Neural cell (in vitro differentiated cells): ENCODE results near the gene C1orf105.

Source experiments
- EP300 ChIP-seq: fragments of 450-650 bp; conservative IDR thresholded peaks from 2 replicates; pipeline ENCODE4 v1.6.1; 2014; ENCODE audit warnings: antibody characterized with exemption, mild to moderate bottlenecking, moderate library complexity; ENCODE audit not compliant: poor library complexity, severe bottlenecking
- EZH2 ChIP-seq: fragments of 200-600, 300-800 bp; shearing (Covaris generic), sonication (generic); IDR thresholded peaks from 2 replicates; pipeline ENCODE4 v1.6.1; 2014; ENCODE audit warnings: antibody characterized with exemption, low read length, borderline replicate concordance, mild to moderate bottlenecking; ENCODE audit not compliant: insufficient read depth, poor library complexity, severe bottlenecking
- MXI1 ChIP-seq: fragments of 450-650 bp; conservative IDR thresholded peaks from 2 replicates; pipeline ENCODE4 v1.6.1; 2014; ENCODE audit warnings: antibody characterized with exemption, mild to moderate bottlenecking; ENCODE audit not compliant: poor library complexity, severe bottlenecking
- POLR2AphosphoS5 ChIP-seq: IDR thresholded peaks from 2 replicates; pipeline ENCODE4 v1.6.1; 2012
- RAD21 ChIP-seq: fragments of 450-650 bp; conservative IDR thresholded peaks from 2 replicates; pipeline ENCODE4 v1.6.1; 2014; ENCODE audit warnings: antibody characterized with exemption, mild to moderate bottlenecking, moderate library complexity
- SMC3 ChIP-seq: fragments of 450-650 bp; conservative IDR thresholded peaks from 2 replicates; pipeline ENCODE4 v1.6.1; 2014; ENCODE audit warnings: antibody characterized with exemption, mild to moderate bottlenecking, moderate library complexity; ENCODE audit not compliant: poor library complexity
- TAF1 ChIP-seq: IDR thresholded peaks from 2 replicates; pipeline ENCODE4 v1.6.1; 2012; ENCODE audit warnings: low read depth
- TF ChIP-seq, protein P1 (sequence below): fragments of 450-650 bp; IDR thresholded peaks from 2 replicates; pipeline ENCODE4 v1.5.1; 2014; ENCODE audit warnings: antibody characterized with exemption, mild to moderate bottlenecking, moderate library complexity; ENCODE audit not compliant: poor library complexity, severe bottlenecking
- TF ChIP-seq, protein P2 (sequence below): IDR thresholded peaks from 2 replicates; pipeline ENCODE4 v1.6.1; 2012; ENCODE audit warnings: borderline replicate concordance

DNA sequence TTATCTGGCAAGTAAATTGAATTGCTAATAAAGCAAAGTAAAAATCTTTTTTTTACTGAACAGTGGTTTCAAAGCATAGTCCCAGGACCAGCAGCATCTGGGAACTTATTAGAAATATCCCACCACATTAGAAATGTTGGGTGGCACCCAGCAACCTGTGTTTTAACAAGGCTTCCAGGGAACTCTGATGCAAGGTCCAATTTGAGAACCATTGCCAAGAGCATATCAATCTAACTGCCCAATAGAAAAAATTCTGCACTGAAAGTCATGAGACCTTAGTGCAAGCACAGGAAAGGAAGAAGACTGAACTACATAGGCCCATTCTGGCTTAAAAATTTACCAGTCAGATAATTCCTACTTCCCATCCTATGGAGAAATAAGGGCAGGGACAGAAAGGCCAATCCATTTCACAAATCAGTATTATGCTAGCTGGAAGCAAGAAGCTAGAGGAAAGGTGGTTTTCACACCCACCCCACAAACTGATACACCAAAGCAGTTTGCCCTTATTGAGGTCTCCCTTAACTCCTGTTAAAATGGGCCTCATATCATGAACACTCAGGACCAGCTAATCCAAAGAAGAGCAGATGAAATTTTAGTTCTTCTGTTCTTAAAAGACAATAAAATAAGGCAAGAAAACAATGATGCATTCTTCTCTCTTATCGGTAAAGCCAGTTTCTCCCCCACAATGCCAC is 17.5 kb upstream of the C1orf105 start:
- TF ChIP-seq, protein P1, sequence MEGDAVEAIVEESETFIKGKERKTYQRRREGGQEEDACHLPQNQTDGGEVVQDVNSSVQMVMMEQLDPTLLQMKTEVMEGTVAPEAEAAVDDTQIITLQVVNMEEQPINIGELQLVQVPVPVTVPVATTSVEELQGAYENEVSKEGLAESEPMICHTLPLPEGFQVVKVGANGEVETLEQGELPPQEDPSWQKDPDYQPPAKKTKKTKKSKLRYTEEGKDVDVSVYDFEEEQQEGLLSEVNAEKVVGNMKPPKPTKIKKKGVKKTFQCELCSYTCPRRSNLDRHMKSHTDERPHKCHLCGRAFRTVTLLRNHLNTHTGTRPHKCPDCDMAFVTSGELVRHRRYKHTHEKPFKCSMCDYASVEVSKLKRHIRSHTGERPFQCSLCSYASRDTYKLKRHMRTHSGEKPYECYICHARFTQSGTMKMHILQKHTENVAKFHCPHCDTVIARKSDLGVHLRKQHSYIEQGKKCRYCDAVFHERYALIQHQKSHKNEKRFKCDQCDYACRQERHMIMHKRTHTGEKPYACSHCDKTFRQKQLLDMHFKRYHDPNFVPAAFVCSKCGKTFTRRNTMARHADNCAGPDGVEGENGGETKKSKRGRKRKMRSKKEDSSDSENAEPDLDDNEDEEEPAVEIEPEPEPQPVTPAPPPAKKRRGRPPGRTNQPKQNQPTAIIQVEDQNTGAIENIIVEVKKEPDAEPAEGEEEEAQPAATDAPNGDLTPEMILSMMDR = no peak
- TF ChIP-seq RAD21 = no peak
- TF ChIP-seq EZH2 = no peak
- TF ChIP-seq EP300 = no peak
- TF ChIP-seq POLR2AphosphoS5 = no peak
- no peak for TF ChIP-seq TAF1
- TF ChIP-seq, protein P2, sequence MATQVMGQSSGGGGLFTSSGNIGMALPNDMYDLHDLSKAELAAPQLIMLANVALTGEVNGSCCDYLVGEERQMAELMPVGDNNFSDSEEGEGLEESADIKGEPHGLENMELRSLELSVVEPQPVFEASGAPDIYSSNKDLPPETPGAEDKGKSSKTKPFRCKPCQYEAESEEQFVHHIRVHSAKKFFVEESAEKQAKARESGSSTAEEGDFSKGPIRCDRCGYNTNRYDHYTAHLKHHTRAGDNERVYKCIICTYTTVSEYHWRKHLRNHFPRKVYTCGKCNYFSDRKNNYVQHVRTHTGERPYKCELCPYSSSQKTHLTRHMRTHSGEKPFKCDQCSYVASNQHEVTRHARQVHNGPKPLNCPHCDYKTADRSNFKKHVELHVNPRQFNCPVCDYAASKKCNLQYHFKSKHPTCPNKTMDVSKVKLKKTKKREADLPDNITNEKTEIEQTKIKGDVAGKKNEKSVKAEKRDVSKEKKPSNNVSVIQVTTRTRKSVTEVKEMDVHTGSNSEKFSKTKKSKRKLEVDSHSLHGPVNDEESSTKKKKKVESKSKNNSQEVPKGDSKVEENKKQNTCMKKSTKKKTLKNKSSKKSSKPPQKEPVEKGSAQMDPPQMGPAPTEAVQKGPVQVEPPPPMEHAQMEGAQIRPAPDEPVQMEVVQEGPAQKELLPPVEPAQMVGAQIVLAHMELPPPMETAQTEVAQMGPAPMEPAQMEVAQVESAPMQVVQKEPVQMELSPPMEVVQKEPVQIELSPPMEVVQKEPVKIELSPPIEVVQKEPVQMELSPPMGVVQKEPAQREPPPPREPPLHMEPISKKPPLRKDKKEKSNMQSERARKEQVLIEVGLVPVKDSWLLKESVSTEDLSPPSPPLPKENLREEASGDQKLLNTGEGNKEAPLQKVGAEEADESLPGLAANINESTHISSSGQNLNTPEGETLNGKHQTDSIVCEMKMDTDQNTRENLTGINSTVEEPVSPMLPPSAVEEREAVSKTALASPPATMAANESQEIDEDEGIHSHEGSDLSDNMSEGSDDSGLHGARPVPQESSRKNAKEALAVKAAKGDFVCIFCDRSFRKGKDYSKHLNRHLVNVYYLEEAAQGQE = no peak
- no peak for TF ChIP-seq SMC3
- no peak for TF ChIP-seq MXI1
